ENCODE results near the gene ASB10. TPM values are rescaled to one million over a fixed set of nuclear protein-coding genes. Genes with fewer than 3 reads are reported as not detected.

The ASB10 gene
- total and polyA plus RNA-seq, 2 of the 8 experiments (the other 6 are each of a cell fraction or from before 2014, with no cell fraction given) = not detected

- no peak for TF ChIP-seq TBP (IDR thresholded peaks at IDR 0.05; ENCODE audit: low read depth, low read length)
- TF ChIP-seq TEAD4 (IDR thresholded peaks at IDR 0.05; ENCODE audit: low read depth, low read length) = no peak
Observed at GRCh38 chr7:151141855-151142685, 45.0 kb downstream of the ASB10 start (continued).
